GM10847 (cell line): ENCODE measurements around the gene KLF7.

Source experiments
- POLR2A ChIP-seq: IDR thresholded peaks from 2 replicates; pipeline ENCODE4 v1.6.1; 2011; ENCODE audit not compliant: insufficient read length; ENCODE audit errors: extremely low read depth

KLF7 gene

GRCh38 chr2:207035875-207036274 lies 129.9 kb downstream of the KLF7 start:
- TF ChIP-seq POLR2A: no peak

GRCh38 chr2:207032490-207032889 lies 133.3 kb downstream of the KLF7 start:
- no peak for TF ChIP-seq POLR2A
